ENCODE data around the gene ZNF329.
"Not testable (repeated sequence)": the region's sequence is repeated elsewhere in the genome, so short reads cannot be mapped to it uniquely, and the experiment has no call there.

ZNF329 gene

GRCh38 chr19:58150328-58150921 lies at the start of gene ZNF329:
ZNF329 (minus strand) TSS chr19:58150789; CDS start chr19:58129503, 21,286 bp downstream.
- DNase-seq, result peak; percentile 75

- peak; percentile 36 for DNase-seq
Measured at GRCh38 chr19:58196901-58197616, 46.5 kb upstream of the ZNF329 start.

DNA sequence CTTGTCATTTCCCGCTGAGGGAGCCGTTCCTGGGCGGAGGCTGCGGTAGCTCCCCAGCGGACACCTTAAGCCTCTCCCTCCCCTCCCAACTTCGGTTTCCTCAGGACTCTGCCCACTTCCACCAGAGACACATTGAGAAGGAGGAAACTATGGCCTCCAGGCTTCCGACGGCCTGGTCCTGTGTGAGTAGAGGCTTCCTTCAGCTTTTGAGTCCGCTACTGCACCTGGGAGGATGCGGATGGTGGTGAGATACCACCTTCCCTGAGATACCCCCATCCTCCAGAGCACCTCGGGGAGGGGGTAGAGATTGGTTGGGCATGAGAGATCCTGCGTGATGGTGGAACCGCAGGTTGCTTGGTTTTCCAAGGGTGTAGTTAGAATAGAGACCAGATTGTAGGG lies 33.2 kb upstream of the ZNF329 start:
- no peak for DNase-seq

GRCh38 chr19:58182989-58183816 lies 32.6 kb upstream of the ZNF329 start, which contains the start of gene ZNF274:
ZNF274 (plus strand) TSS chr19:58183061; CDS start chr19:58183966, 905 bp downstream.
- DNase-seq, result peak; percentile 94

- DNase-seq, result no peak
Measured at GRCh38 chr19:58182577-58182988, 32.0 kb upstream of the ZNF329 start.

DNA sequence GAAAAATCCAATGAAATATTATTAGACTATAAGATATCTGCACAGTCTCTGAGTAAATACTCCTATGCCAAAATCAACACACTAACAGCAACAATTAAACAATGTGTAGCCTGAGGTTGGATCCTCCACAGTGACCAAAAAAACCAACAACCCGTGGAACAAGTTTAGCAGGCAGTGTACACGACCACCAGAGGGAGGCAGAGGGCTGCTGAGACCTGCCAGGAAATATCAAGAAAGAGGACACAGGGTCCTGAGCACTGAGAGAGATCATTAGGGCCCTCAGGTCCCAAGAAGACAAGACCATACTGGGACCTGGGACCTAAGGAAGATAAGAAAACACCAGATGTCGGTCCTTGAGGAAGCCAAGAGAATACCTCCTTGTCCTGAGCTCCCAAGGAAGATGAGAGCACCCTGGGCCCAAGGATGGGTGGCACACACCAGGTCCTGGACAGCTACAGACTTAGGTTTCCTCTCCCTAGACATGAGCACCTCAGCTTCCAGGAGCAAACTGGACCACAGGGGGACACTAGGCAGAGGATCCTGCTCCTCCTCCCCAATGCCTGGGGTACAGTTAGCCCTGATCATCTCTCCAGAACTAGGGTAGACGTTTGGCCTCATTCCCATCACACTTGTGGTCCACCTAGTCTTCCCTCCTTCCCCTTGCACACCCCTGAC lies 31.4 kb upstream of the ZNF329 start:
- peak; percentile 57 for DNase-seq

DNA sequence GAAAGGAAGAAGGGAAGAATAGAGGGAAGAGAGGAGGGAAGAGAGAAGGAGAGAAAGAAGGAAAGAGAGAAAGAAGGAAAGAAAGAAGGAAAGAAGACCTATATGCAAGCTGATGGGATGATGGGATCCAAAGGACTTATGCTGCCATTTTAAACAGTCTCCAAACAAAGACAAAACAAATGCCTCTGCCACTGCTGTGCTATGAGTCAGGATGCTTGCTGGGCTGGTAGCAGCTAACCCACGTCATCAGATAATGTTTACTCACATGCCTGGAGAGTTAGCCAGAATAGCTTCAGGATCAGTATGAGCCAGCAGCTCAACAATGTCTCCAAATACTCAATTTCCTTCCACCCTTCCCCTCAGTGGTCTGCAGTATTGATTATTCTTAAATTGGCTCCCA lies 20.3 kb upstream of the ZNF329 start:
- no peak for DNase-seq

DNA sequence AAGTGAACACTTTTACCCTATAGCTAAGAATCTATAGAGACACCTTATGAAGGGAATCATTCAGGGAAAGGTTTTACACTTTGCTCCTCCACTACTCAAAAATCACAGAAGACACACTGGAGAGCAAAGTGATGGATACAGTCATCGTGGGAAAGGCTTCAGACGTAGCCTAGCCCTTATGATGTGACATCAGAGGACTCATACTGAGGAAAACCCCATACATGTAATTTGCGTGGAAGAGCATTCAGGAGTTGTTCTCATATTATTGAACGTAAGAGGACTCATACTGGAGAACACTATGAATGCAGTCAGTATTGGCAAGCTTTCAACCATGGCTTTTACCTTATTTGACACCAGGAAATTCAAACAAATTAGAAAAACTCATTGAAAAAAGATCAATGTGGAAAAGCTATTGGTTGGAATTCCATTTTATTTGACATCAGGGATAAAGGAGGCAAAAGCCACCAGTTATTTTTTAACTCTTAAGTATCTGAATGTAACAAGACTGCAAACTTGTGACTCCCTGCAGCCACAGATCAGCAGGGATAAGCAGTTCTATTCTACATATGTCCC lies 16.2 kb upstream of the ZNF329 start:
- DNase-seq, result no peak

GRCh38 chr19:58166268-58166667 lies 15.7 kb upstream of the ZNF329 start:
- no peak for DNase-seq

- no peak for DNase-seq
Measured at GRCh38 chr19:58157045-58157728, 6.6 kb upstream of the ZNF329 start.

DNA sequence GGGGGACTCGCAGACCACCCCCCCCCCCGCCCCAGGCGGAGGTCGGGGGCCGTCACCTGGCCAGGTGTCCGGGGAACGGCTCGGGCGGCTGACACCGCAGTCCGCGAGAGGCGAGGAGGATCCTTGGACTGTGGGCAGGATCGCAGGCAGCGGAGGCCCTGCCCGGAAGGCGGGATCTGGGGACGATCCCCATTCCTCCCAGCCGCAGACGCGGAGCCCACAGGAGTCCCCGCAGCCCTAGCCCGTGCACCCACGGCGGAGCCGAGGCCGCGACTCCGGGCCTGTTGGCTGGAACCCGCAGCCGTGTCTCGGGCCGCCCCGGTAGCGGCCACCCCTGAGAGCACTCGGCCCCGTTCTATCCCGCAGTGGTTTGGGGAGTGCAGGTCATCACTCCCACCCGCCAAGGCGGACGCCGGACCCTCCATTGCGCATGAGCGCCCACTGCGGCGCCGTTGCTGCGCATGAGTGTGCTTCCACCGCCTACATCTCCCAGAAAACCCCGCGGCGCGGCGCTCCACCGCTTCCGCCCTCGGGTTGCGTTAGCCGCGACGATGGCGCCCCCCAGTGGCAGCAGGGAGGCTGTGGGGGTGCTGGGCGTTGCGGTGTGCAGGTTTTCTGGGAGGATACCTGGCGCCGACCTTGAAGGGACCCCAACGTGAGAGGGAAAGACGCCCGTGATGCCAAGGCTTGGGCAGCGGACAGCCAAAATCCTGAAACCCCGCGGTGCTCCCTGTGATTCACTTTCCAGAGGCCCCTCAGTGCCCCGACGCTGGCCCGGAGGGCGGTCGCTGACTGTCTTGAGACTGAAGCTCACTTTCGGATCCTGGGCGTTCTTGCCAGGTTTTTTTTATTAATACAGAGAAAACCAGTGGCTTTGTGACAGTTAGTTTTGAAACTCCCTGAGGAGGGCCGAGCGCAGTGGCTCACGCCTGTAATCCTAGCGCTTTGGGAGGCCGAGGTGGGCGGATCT lies 4.4 kb upstream of the ZNF329 start:
- DNase-seq, result peak; percentile 95

GRCh38 chr19:58154287-58154678 lies 3.7 kb upstream of the ZNF329 start:
- DNase-seq, result no peak

- no peak for DNase-seq
Measured at GRCh38 chr19:58153386-58153785, 2.8 kb upstream of the ZNF329 start.

GRCh38 chr19:58147475-58147874 lies 3.1 kb downstream of the ZNF329 start:
- not testable (repeated sequence) for DNase-seq

GRCh38 chr19:58145849-58146248 lies 4.7 kb downstream of the ZNF329 start:
- DNase-seq, result no peak

DNA sequence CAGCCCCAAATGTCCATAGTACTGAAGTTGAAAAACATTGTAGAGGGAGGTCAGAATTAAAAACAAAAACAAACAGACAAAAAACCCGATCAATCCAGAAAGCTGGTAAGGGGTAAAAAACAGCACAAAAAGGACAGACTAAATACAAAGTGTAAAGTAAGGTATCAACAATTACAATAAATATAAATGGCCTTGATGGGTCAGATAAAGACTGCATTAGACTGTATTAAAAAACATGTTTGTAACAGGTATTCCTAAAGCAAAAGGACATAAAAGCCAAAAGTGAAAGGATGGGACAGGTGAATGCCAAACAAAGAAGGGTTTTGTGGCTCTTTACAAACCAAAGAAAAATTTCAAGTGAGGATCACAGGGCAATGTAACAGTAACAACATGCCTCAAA lies 16.3 kb downstream of the ZNF329 start:
- no peak for DNase-seq

GRCh38 chr19:58129284-58129683 lies 21.3 kb downstream of the ZNF329 start:
- DNase-seq, result no peak

GRCh38 chr19:58128041-58128685 lies 22.4 kb downstream of the ZNF329 start:
- no peak for DNase-seq

- no peak for DNase-seq
Measured at GRCh38 chr19:58123354-58123753, 27.2 kb downstream of the ZNF329 start.

DNA sequence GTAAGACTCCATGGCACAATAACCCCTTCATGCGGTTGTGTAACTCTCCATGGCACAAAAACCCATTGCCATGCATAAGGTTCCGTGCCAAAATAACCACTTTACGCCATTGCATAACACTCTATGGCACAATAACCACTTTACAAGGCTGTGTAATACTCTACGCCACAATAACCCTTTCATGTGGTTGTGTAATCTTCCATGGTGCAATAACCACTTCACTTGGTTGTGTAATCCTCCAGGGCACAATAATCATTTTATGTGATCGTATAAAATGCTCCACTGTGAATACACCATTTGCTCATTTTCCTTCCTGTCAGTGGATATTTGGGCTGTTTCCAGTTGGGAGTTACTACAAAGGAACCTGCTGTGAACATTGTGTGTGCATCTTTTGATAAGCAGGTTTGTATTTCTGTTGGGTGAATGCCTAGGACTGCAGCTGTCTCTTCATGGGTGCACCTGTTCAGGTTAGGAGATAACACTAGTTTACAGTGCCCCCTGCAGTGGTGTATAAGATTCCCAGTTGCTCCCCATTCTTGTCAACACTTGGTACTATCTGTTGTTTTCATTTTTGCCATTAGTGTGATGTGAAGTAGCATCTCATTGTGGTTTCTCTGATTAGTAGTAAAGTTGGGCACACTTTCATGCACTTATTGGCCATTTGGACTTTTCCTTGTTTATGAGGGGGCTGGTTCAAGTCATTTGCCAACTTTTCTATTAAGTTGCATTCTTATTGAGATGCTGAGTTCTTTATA lies 31.4 kb downstream of the ZNF329 start:
- no peak for DNase-seq
